Embryonic facial prominence (tissue), 1 donor: ENCODE measurements around the gene CEP192.

Experiments used
- DNase-seq: peaks from one replicate; pipeline ENCODE4 v3.0.0-alpha.2; 2016; ENCODE audit errors: extremely low spot score

CEP192 gene

GRCh38 chr18:13099113-13099512, 108.0 kb downstream of the CEP192 start:
- no peak for DNase-seq

GRCh38 chr18:13100942-13101658, 109.9 kb downstream of the CEP192 start:
- no peak for DNase-seq

DNA sequence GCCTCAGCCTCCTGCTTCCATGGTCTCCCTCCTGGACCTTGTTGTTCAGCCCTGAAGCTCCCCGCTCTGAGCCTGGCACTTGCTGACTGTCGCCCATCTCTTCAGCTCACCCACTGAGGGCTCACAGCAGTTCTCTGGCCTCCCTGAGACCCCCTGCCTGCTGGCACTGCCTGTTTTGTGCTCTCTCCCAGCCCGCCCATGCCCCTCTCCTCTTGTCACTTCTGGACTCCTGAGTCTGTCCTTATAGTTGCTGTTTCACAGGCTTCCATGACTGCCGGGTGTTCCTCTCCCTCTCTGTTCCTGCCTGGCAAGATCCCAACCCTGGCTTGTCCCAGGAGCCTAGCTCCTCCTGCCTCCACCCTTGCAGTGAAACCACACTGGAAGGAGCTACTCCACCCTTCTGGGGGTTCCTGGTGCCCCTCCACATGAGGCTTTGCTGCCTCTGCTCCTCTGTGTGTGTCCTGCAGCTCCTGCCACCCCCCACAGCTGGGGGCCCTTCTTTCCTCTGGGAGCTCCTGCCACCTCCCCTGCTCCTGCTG, 110.6 kb downstream of the CEP192 start:
- DNase-seq: no peak

GRCh38 chr18:13103366-13103765, 112.2 kb downstream of the CEP192 start:
- DNase-seq: no peak

GRCh38 chr18:13105059-13105458, 113.9 kb downstream of the CEP192 start:
- no peak for DNase-seq

DNA sequence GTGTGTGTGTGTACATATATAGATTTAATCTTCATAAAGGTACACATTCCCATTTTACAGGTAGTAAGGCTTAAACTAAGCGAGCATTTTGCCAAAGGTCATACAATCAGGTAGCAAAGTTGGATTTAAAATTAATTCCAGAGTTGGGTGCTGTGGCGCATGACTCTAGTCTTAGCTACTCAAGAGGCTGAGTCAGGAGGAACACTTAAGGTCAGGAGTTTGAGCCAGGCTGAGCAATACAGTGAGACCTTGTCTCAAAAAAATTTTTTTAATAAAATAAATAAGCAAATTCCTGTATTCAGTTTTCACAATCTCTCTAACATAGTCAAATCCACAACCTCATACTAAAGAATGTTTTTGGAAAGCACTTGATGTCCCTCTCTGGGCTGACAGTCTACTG, 115.9 kb downstream of the CEP192 start:
- DNase-seq: no peak

DNA sequence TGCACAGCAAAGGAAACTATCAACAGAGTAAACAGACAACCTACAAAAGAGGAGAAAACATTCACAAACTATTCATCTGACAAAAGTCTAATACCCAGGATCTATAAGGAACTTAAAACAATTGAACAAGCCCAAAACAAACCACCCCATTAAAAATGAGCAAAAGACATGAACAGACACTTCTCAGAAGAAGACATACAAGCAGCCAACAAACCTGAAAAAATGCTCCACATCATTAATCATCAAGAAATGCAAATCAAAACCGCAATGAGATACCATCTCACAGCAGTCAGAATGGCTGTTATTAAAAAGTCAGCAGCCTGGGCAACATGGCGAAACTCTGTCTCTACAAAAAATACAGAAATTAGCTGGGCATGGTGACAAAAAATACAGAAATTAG, 117.2 kb downstream of the CEP192 start:
- no peak for DNase-seq

- DNase-seq: no peak
Observed at GRCh38 chr18:13110559-13110958, 119.4 kb downstream of the CEP192 start.

DNA sequence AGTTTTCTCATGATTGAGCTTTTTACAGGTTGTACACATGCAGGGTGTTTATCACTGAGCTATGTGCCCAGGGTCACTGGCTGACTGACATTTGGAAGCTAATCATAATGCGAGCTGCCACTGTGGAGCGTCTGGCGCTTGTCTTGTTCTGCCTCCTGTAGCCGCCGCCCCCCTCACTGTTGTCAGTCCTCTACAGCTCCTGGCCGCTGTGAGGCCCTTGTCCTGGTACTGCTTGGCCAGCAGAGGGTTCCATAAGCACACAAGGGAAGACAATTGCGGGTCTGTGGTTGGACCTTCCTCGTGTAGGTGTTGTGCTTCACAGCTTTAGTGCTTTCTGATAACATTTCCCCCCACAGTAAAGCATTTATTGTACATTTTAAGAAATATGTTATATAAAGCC, 121.8 kb downstream of the CEP192 start:
- no peak for DNase-seq

GRCh38 chr18:13120255-13120654, 129.1 kb downstream of the CEP192 start:
- no peak for DNase-seq

DNA sequence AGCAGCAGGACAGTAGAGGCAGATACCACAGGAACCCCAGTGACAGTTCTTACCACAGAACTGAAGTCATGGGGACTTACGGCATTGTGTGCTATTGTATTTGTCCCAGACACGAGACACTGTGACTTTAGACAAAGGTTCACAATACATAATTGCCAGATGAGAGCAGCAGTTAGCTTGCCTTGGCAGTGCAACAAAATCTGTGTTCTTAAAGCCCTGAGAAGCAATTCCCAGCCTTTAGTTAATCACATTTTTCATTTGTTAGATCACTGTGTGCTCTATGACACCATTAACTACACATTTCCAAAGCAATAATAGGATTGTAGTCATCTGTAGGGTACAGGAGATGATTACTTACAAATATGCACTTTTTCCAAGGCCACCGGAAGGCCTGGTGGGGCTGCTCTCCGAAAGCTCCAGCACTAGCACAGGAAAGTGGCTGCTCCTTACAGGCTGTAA, 129.8 kb downstream of the CEP192 start:
- DNase-seq: no peak

DNA sequence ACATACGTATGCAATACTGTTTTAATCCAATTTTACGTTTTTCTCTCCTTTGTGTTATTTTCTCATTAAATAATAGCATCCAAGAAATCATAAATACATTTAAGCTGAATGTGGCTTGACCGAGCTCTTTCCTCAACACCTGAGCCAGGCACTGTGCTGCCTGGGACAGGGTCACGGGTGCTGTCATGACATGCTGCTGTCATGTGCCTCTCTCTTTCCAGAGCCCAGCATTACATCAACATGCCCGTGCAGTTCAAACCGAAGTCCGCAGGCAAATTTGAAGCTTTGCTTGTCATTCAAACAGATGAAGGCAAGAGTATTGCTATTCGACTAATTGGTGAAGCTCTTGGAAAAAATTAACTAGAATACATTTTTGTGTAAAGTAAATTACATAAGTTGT, 133.2 kb downstream of the CEP192 start:
- no peak for DNase-seq

- no peak for DNase-seq
Observed at GRCh38 chr18:13125191-13125590, 134.0 kb downstream of the CEP192 start.

- DNase-seq: no peak
Observed at GRCh38 chr18:13126966-13127598, 135.9 kb downstream of the CEP192 start.

DNA sequence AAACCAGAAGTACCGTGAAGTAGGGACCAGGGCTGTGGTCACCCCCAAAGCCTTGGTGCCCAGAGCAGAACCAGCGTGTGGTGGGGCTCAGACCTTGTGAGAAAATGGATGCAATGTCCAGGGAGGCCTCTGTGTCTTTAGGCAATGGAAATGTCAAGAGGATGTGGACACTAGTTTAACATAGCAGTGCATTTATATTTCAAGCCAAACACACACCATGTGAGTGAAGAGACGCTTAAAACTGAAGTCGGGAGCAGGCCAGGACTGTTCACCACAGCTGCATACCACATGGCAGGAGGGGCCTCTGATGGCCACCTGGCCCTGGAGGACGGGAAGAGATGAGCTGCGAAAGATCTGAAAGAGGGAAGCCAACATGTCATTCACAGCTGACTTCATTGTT, 140.1 kb downstream of the CEP192 start:
- no peak for DNase-seq

GRCh38 chr18:13134551-13135401, 143.6 kb downstream of the CEP192 start:
- no peak for DNase-seq

- no peak for DNase-seq
Observed at GRCh38 chr18:13136056-13136903, 145.1 kb downstream of the CEP192 start.

- DNase-seq: no peak
Observed at GRCh38 chr18:13136904-13137669, 145.9 kb downstream of the CEP192 start.

- DNase-seq: no peak
Observed at GRCh38 chr18:13137670-13138419, 146.7 kb downstream of the CEP192 start.
